H1 (cell line): ENCODE data around the gene TLR1. TPM values are rescaled to one million over a fixed set of nuclear protein-coding genes. Genes with fewer than 3 reads are reported as not detected.

Experiments
- CHD7 ChIP-seq: fragments of 300-600 bp; sonication (generic); IDR thresholded peaks from 2 replicates; pipeline ENCODE4 v1.7.1; 2012; ENCODE audit warnings: low read length, moderate library complexity, mild to moderate bottlenecking, inconsistent platforms; ENCODE audit not compliant: insufficient replicate concordance
- CTCF ChIP-seq, 3 experiments: IDR thresholded peaks; 1 replicate in 2 of 3; 2 replicates in 1 of 3; pipeline versions ENCODE4 v1.5.1 to v1.6.1; 2011; ENCODE audit warnings: low read length in 3 of 3, mild to moderate bottlenecking in 3 of 3, inconsistent platforms in 2 of 3, low read depth in 1 of 3, moderate library complexity in 1 of 3; ENCODE audit not compliant: insufficient read depth in 1 of 3; ENCODE audit errors: control extremely low read depth in 1 of 3
- E2F6 ChIP-seq: IDR thresholded peaks from 2 replicates; pipeline ENCODE4 v1.6.1; 2012; ENCODE audit warnings: inconsistent platforms
- POU5F1 ChIP-seq: IDR thresholded peaks from 2 replicates; pipeline ENCODE4 v1.6.1; 2011; ENCODE audit warnings: low read depth, mild to moderate bottlenecking, low read length, moderate library complexity
- RAD21 ChIP-seq, 2 experiments: IDR thresholded peaks in 1 of 2; conservative IDR thresholded peaks in 1 of 2; 2 replicates each; pipeline ENCODE4 v1.6.1; 2011; ENCODE audit warnings: low read depth in 2 of 2, low read length in 2 of 2, improper control_type of control experiment in 1 of 2, inconsistent platforms in 1 of 2, mild to moderate bottlenecking in 1 of 2, moderate library complexity in 1 of 2
- SAP30 ChIP-seq: fragments of 300-600 bp; sonication (generic); IDR thresholded peaks from 2 replicates; pipeline ENCODE4 v1.7.1; 2012; ENCODE audit warnings: low read length, moderate library complexity, mild to moderate bottlenecking, inconsistent platforms; ENCODE audit not compliant: insufficient read depth, insufficient replicate concordance
- polyA plus RNA-seq, 7 experiments: library from polyadenylated mRNA; depleted of rRNA in 3 of 7; stranded (reverse) in 5 of 7; unstranded in 2 of 7; fragments of >200 nt in 5 of 7; fragments of 200-250 nt in 2 of 7; gene quantifications; 1 replicate in 5 of 7; 2 replicates in 1 of 7; 4 replicates in 1 of 7; pipeline versions ENCODE4 v1.2.1 to v1.2.3, GENCODE V29; 2011 to 2013; ENCODE audit warnings: missing spikeins in 2 of 7, mixed read lengths in 2 of 7
- total RNA-seq: library from RNA; stranded (reverse); fragmentation: NEBNext Ultra II Directional; extraction: Animal tissue kit (Norgen Biotek cat#: 25700); gene quantifications from 2 replicates; pipeline ENCODE4 v1.2.1, GENCODE V29; 2021

TLR1 gene
- total and polyA plus RNA-seq, 2 of the 8 experiments (the other 6 are each of a cell fraction or from before 2014, with no cell fraction given), result not detected

DNA sequence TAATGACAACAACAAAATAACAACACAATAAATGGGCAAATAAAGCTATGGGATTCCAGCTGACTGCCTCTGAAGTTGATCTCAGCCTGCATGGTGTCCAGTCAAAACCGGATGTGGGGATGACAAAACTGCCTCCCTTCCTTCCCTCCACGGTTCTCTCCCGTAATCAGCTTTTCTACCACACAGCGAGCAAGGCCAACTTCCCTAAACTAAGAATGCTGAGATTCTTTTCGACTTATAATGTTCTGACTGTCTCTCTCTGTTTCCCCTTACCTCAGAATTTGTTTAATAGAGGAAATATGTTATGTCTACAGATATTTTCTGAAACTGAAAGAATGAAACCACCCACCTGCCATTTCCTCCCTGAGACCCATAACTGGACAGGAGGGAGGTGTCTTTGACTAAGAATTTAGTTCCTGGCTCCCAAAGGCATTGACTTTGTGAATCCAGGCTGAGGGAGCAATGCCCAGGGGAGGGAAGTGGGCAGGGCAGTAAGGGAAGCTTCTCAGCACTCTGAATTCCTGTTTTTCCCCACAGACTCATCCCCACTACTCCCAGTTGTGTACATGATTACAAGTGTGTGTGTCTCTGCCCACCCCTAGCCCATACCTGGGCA lies 1.0 kb upstream of the TLR1 start (continued):
- TF ChIP-seq CHD7 (no peak), E2F6 (no peak), CTCF (IDR thresholded peaks at IDR 0.05; ENCODE audit: control extremely low read depth in 1 of 3, insufficient read depth in 1 of 3, low read depth in 1 of 3, low read length in 3 of 3) (no peak), POU5F1 (no peak), RAD21 (IDR thresholded peaks at IDR 0.05 in 1 of 2, conservative IDR thresholded peaks at IDR 0.05 in 1 of 2; ENCODE audit: low read depth in 2 of 2, low read length in 2 of 2) (no peak), SAP30 (no peak)
